Measurements from ENCODE around the gene HERPUD2.
"Not testable (repeated sequence)": the region's sequence is repeated elsewhere in the genome, so short reads cannot be mapped to it uniquely, and the experiment has no call there.

HERPUD2 gene

GRCh38 chr7:35623381-35623780 is 71.6 kb downstream of the HERPUD2 start:
- DNase-seq (ENCODE audit: low read depth in 1 of 2, low spot score in 1 of 2) = no peak

DNA sequence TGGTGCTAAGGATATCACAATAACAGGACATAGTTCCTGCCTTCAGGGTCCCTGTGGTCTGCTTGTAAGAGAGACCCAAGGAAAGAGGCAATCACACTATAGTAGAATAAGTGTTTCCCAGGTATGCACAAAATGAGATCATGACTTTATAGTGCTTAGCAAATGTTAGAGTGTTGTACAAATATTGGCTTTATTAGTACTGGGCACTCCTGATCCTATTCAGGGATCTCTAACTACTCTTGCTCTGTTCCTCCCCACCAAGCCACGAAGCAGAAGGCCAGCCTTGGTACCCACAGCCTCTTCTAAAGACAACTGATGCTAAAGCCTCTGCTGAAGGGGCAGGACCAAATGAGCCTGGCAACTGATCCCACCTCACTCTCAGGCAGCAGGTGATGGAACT is 75.1 kb downstream of the HERPUD2 start:
- DNase-seq (ENCODE audit: low read depth in 1 of 2, low spot score in 1 of 2) = no peak

GRCh38 chr7:35617041-35617440 is 77.9 kb downstream of the HERPUD2 start:
- DNase-seq (ENCODE audit: low read depth in 1 of 2, low spot score in 1 of 2) = no peak

GRCh38 chr7:35613150-35613549 is 81.8 kb downstream of the HERPUD2 start:
- no peak for DNase-seq (ENCODE audit: low read depth in 1 of 2, low spot score in 1 of 2)

GRCh38 chr7:35605760-35606159 is 89.2 kb downstream of the HERPUD2 start:
- DNase-seq (ENCODE audit: low read depth in 1 of 2, low spot score in 1 of 2) = no peak

GRCh38 chr7:35604595-35604994 is 90.3 kb downstream of the HERPUD2 start:
- DNase-seq (ENCODE audit: low read depth in 1 of 2, low spot score in 1 of 2) = no peak

GRCh38 chr7:35599645-35600044 is 95.3 kb downstream of the HERPUD2 start:
- DNase-seq (ENCODE audit: low read depth in 1 of 2, low spot score in 1 of 2) = no peak

DNA sequence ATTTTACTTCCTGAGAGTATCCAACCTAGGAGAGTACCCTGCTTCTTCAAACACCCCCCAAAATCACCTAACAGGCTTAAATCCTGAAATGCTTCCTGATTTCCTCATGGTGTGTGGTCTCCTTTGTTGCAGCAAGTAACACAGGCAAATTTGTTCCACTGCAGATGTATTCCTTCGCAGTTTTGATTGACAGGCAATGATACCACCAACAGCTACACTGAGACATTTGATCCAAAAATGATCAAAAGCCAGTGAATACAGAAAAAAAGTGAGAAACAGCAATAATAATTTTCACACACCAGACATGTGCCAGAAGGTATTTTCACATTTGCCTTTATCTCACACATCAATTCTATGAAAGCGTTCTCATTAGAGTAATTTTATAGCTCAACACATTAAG is 95.9 kb downstream of the HERPUD2 start:
- no peak for DNase-seq (ENCODE audit: low read depth in 1 of 2, low spot score in 1 of 2)

DNA sequence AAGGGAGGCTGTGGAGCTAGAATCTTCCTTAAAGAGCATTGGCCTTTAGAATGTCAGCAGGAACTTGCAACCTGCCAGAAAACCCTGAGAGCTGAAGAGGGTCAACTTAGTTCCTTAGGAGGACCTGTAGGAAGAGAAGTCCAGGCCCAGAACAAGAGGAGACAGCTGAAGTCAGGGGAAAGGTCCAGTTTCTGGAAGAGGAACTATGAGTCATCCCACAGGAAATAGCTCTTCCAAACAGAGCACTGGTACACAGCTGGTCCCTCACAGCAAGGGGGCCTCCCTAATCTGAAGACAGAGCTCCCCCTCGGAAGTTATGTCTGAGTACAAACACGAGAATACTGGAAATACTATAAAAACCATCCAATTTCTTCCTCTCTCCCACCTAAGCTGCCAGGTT is 98.9 kb downstream of the HERPUD2 start:
- DNase-seq (ENCODE audit: low read depth in 1 of 2, low spot score in 1 of 2) = no peak

GRCh38 chr7:35593899-35594298 is 101.0 kb downstream of the HERPUD2 start:
- no peak for DNase-seq (ENCODE audit: low read depth in 1 of 2, low spot score in 1 of 2)

DNA sequence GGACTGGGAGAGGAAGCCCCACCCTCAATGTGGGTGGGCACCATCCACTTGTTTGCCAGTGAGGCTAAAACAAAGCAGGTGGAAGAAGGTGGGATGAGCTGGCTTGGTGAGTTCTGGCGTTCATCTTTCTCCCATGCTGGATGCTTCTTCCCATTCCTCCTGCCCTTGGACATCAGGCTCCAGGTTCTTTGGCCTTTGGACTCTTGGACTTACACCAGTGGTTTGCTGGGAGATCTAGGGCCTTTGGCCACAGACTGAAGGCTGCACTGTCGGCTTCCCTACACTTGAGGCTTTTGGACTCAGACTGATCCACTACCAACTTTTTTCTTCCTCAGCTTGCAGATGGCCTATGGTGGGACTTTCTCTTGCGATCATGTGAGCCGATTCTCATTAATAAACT is 106.3 kb downstream of the HERPUD2 start:
- no peak for DNase-seq (ENCODE audit: low read depth in 1 of 2, low spot score in 1 of 2)

GRCh38 chr7:35584990-35585389 is 109.9 kb downstream of the HERPUD2 start:
- DNase-seq (ENCODE audit: low read depth in 1 of 2, low spot score in 1 of 2) = no peak

GRCh38 chr7:35584533-35584932 is 110.4 kb downstream of the HERPUD2 start:
- DNase-seq (ENCODE audit: low read depth in 1 of 2, low spot score in 1 of 2) = not testable (repeated sequence)
